Endothelial cell of umbilical vein (primary cell): ENCODE data around the gene RAPGEF6. TPM values are rescaled to one million over a fixed set of nuclear protein-coding genes. Genes with fewer than 3 reads are reported as not detected.

Experiments
- BruUV-seq: library from RNA; stranded (reverse); fragments of 400-500 nt; replicated peaks from 2 replicates; lab custom pipeline; 2021; lab: Mats Ljungman, UMichigan
- CTCF ChIA-PET: fragments of 300-600, 350-600 bp; sonication (Branson Sonifier 250); formaldehyde crosslinking; loops from one replicate; lab custom pipeline; 2021; ENCODE audit warnings: antibody characterized with exemption, inconsistent platforms; lab: Charles Lee
- POLR2A ChIA-PET: fragments of 300-600, 350-600 bp; sonication (Branson Sonifier 250); formaldehyde crosslinking; loops from one replicate; lab custom pipeline; 2021; ENCODE audit warnings: antibody characterized with exemption, inconsistent platforms; lab: Charles Lee
- DNase-seq: peaks from one replicate; pipeline ENCODE4 v3.0.0-alpha.2; 2011; ENCODE audit warnings: low read depth, low spot score
- FAIRE-seq: peaks from 2 replicates; lab custom pipeline; 2011; peaks lifted over from hg19 to GRCh38; lab: Jason Lieb, UNC
- H2AFZ ChIP-seq: 2 replicates; pipeline ENCODE4 v1.6.0; 2012; ENCODE audit warnings: low read depth, low read length, control low read depth, inconsistent platforms
- H3K27ac ChIP-seq: 2 replicates; pipeline ENCODE4 v1.5.1; 2011; ENCODE audit warnings: low read depth, mild to moderate bottlenecking, control low read depth, low read length, moderate library complexity; ENCODE audit not compliant: insufficient read depth
- H3K27me3 ChIP-seq, 2 experiments: 2 replicates each; pipeline versions ENCODE4 v1.6.0 to v1.6.1; 2011; ENCODE audit warnings: low read length in 2 of 2, mixed read lengths in 1 of 2; ENCODE audit not compliant: control insufficient read depth in 2 of 2, insufficient read depth in 2 of 2
- H3K36me3 ChIP-seq, 2 experiments: 2 replicates in 1 of 2; 3 replicates in 1 of 2; pipeline ENCODE4 v1.5.1; 2011; ENCODE audit warnings: low read length in 2 of 2, mild to moderate bottlenecking in 1 of 2, moderate library complexity in 1 of 2; ENCODE audit not compliant: control insufficient read depth in 2 of 2, insufficient read depth in 2 of 2; ENCODE audit errors: extremely low read depth in 1 of 2
- H3K4me1 ChIP-seq: 3 replicates; pipeline ENCODE4 v1.5.1; 2011; ENCODE audit warnings: mild to moderate bottlenecking, low read length; ENCODE audit not compliant: control insufficient read depth, insufficient read depth; ENCODE audit errors: extremely low read depth
- H3K4me2 ChIP-seq: 2 replicates; pipeline ENCODE4 v1.6.1; 2011; ENCODE audit warnings: low read length, control low read depth, mixed read lengths; ENCODE audit not compliant: insufficient read depth
- H3K4me3 ChIP-seq, 3 experiments: fragments of 200-600 bp in 1 of 3; sonication (generic), shearing (Covaris generic) in 1 of 3; replicated peaks in 1 of 3; 2 replicates each; pipeline ENCODE4 v1.5.1; 2011 to 2016; ENCODE audit warnings: control low read depth in 3 of 3, low read length in 3 of 3, mild to moderate bottlenecking in 2 of 3, inconsistent platforms in 1 of 3, low read depth in 1 of 3, moderate library complexity in 1 of 3; ENCODE audit not compliant: insufficient read depth in 1 of 3
- H3K79me2 ChIP-seq: 2 replicates; pipeline ENCODE4 v1.6.0; 2012; ENCODE audit warnings: low read length, inconsistent platforms; ENCODE audit not compliant: control insufficient read depth, insufficient read depth
- H3K9ac ChIP-seq: replicated peaks from 2 replicates; pipeline ENCODE3; 2011; ENCODE audit warnings: low read length, control low read depth; ENCODE audit not compliant: insufficient read depth; ENCODE audit errors: extremely low read depth
- H3K9me1 ChIP-seq: replicated peaks from 3 replicates; pipeline ENCODE4 v1.6.0; 2011; ENCODE audit warnings: mild to moderate bottlenecking, low read length; ENCODE audit not compliant: control insufficient read depth, insufficient read depth; ENCODE audit errors: extremely low read depth
- H3K9me3 ChIP-seq: replicated peaks from 2 replicates; pipeline ENCODE4 v1.5.1; 2012; ENCODE audit warnings: low read length, inconsistent platforms; ENCODE audit not compliant: control insufficient read depth, insufficient read depth
- H4K20me1 ChIP-seq: replicated peaks from 2 replicates; pipeline ENCODE3; 2011; ENCODE audit warnings: mild to moderate bottlenecking, low read length; ENCODE audit not compliant: control insufficient read depth, insufficient read depth; ENCODE audit errors: extremely low read depth
- EZH2 ChIP-seq: IDR thresholded peaks from 2 replicates; pipeline ENCODE4 v1.6.1; 2012; ENCODE audit warnings: borderline replicate concordance, low read depth, mild to moderate bottlenecking, moderate library complexity, low read length, inconsistent platforms; ENCODE audit not compliant: severe bottlenecking
- FOS ChIP-seq: IDR thresholded peaks from 2 replicates; pipeline ENCODE4 v1.6.1; 2011; ENCODE audit warnings: mild to moderate bottlenecking, low read length, moderate library complexity, borderline replicate concordance; ENCODE audit not compliant: insufficient read depth
- GATA2 ChIP-seq: IDR thresholded peaks from 2 replicates; pipeline ENCODE4 v1.7.0; 2011; ENCODE audit warnings: low read depth, mild to moderate bottlenecking, moderate library complexity, mixed read lengths, low read length; ENCODE audit not compliant: insufficient read length, insufficient read depth
- JUN ChIP-seq: IDR thresholded peaks from 2 replicates; pipeline ENCODE4 v1.6.1; 2011; ENCODE audit warnings: borderline replicate concordance, low read depth; ENCODE audit not compliant: insufficient read length, insufficient read depth
- MYC ChIP-seq: IDR thresholded peaks from one replicate; pipeline ENCODE4 v1.6.1; 2011; ENCODE audit warnings: mild to moderate bottlenecking, low read depth, low read length
- POLR2A ChIP-seq: IDR thresholded peaks from 2 replicates; pipeline ENCODE4 v1.6.1; 2012; ENCODE audit warnings: low read depth, mild to moderate bottlenecking, control low read depth, low read length
- POLR2AphosphoS5 ChIP-seq: IDR thresholded peaks from 2 replicates; pipeline ENCODE4 v1.6.1; 2012; ENCODE audit warnings: low read depth, mild to moderate bottlenecking, control low read depth, low read length, moderate library complexity; ENCODE audit not compliant: insufficient read depth
- dilution Hi-C: fragments of 300-500 bp; cut with MboI; formaldehyde crosslinking; loops from one replicate; pipeline ENCODE4 v1.15.0; 2019; ENCODE audit warnings: low sequenced_read_pairs; ENCODE audit not compliant: extremely low pct_ligation_motif_present
- intact Hi-C: fragments of 100-400 bp; cut with micrococcal nuclease; formaldehyde crosslinking; loops from one replicate; pipeline ENCODE4 v1.10.0; 2022
- polyA plus RNA-seq, 4 experiments: library from polyadenylated mRNA; depleted of rRNA in 3 of 4; stranded (reverse) in 3 of 4; unstranded in 1 of 4; fragments of >200 nt; gene quantifications; 2 replicates each; pipeline versions ENCODE4 v1.2.1 to v1.2.3, GENCODE V29; 2011 to 2012; ENCODE audit warnings: missing spikeins in 1 of 4
- total RNA-seq: library from RNA; stranded (reverse); gene quantifications from 2 replicates; pipeline ENCODE4 v1.2.3, GENCODE V29; 2021
- TF ChIP-seq, protein P1 (sequence below): IDR thresholded peaks from 2 replicates; pipeline ENCODE4 v1.6.1; 2011; ENCODE audit not compliant: insufficient read depth, insufficient read length
- TF ChIP-seq, protein P2 (sequence below), 2 donors: IDR thresholded peaks; 1 replicate in 1 of 2; 2 replicates in 1 of 2; pipeline ENCODE4 v1.5.1; 2011; ENCODE audit warnings: low read length in 2 of 2, mild to moderate bottlenecking in 2 of 2, moderate library complexity in 2 of 2, control low read depth in 1 of 2, inconsistent platforms in 1 of 2, low read depth in 1 of 2; ENCODE audit not compliant: insufficient read depth in 1 of 2; ENCODE audit errors: extremely low read depth in 1 of 2

The RAPGEF6 gene
- total and polyA plus RNA-seq, 2 donors (not counting 3 experiments of a cell fraction or from before 2014, with no cell fraction given) = 3.5 to 17.5 TPM

DNA sequence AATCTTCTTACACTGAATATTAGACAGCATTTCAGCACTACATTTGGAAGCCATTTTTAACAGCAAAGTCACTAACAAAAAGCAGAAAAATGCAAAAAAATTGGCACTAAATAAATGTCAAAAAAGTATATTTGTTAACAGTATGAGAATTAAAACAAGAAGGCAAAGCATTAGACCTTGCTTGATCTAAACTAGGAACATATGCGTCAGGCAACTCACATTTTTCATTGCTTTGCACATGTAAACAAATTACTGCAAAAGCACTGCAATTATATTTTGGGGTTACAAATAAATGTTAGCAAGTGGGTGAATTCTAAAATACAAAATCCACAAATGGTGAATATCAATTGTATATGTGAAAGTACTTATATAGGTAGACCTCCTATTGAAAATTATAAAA lies 49.0 kb upstream of the RAPGEF6 start:
- Histone ChIP-seq H3K4me1 (no peaks in the 10 kb centered on the region), H3K27ac (no peak overlapping the region), H3K36me3 (no peaks in the 10 kb centered on the region), H4K20me1 (no peaks in the 10 kb centered on the region), H2AFZ (no peak overlapping the region), H3K79me2 (no peaks in the 10 kb centered on the region), H3K9ac (no peak overlapping the region), H3K4me3 (no peak overlapping the region), H3K27me3 (no peaks in the 10 kb centered on the region), H3K9me1 (no peaks in the 10 kb centered on the region), H3K9me3 (no peaks in the 10 kb centered on the region), H3K4me2 (no peak overlapping the region)
- dilution Hi-C loops (no loop called here), intact Hi-C loops (no loop called here)
- ChIA-PET POLR2A (no interaction called here), CTCF (no interaction called here)
- no peak for FAIRE-seq
- no peak for TF ChIP-seq JUN
- TF ChIP-seq GATA2 = no peak
- TF ChIP-seq FOS = no peak
- no peak for TF ChIP-seq POLR2AphosphoS5
- TF ChIP-seq POLR2A = no peak
- TF ChIP-seq EZH2 = no peak
- TF ChIP-seq, protein P1, sequence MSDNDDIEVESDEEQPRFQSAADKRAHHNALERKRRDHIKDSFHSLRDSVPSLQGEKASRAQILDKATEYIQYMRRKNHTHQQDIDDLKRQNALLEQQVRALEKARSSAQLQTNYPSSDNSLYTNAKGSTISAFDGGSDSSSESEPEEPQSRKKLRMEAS = no peak
- TF ChIP-seq MYC = no peak
- TF ChIP-seq, protein P2, sequence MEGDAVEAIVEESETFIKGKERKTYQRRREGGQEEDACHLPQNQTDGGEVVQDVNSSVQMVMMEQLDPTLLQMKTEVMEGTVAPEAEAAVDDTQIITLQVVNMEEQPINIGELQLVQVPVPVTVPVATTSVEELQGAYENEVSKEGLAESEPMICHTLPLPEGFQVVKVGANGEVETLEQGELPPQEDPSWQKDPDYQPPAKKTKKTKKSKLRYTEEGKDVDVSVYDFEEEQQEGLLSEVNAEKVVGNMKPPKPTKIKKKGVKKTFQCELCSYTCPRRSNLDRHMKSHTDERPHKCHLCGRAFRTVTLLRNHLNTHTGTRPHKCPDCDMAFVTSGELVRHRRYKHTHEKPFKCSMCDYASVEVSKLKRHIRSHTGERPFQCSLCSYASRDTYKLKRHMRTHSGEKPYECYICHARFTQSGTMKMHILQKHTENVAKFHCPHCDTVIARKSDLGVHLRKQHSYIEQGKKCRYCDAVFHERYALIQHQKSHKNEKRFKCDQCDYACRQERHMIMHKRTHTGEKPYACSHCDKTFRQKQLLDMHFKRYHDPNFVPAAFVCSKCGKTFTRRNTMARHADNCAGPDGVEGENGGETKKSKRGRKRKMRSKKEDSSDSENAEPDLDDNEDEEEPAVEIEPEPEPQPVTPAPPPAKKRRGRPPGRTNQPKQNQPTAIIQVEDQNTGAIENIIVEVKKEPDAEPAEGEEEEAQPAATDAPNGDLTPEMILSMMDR (IDR thresholded peaks at IDR 0.05; ENCODE audit: extremely low read depth in 1 of 2, insufficient read depth in 1 of 2, low read depth in 1 of 2, low read length in 2 of 2) = no peak
- no TSS peak for BruUV-seq
- no peak for DNase-seq
